GM23338 (cell line): ENCODE data around the gene MYO9A. TPM values are rescaled to one million over a fixed set of nuclear protein-coding genes. Genes with fewer than 3 reads are reported as not detected.

Experiments
- ATAC-seq: fragments of 200-7000 bp; cut with Tn5 transposase; 3 replicates; pipeline ENCODE4 v1.9.1; 2020
- DNase-seq: peaks from one replicate; pipeline ENCODE4 v3.0.0-alpha.2; 2015; ENCODE audit warnings: low spot score
- H2AFZ ChIP-seq: fragments of 200-600 bp; sonication (generic); 2 replicates; pipeline ENCODE4 v1.8.0; 2016; ENCODE audit warnings: antibody characterized with exemption, mild to moderate bottlenecking, moderate library complexity
- H3F3A ChIP-seq: fragments of 200-600 bp; sonication (generic); replicated peaks from 2 replicates; pipeline ENCODE4 v1.8.0; 2017; ENCODE audit warnings: antibody characterized with exemption, mixed run types, low read depth
- H3K27ac ChIP-seq: fragments of 200-600 bp; sonication (generic); 2 replicates; pipeline ENCODE4 v1.6.1; 2016; ENCODE audit warnings: low read depth
- H3K27me3 ChIP-seq: fragments of 200-600 bp; sonication (generic); 2 replicates; pipeline ENCODE4 v1.8.0; 2016; ENCODE audit warnings: mild to moderate bottlenecking, mixed run types, moderate library complexity; ENCODE audit not compliant: insufficient read depth
- H3K36me3 ChIP-seq: fragments of 200-600 bp; sonication (generic); 2 replicates; pipeline ENCODE4 v1.8.0; 2016; ENCODE audit warnings: mild to moderate bottlenecking; ENCODE audit not compliant: insufficient read depth
- H3K4me1 ChIP-seq: fragments of 200-600 bp; sonication (generic); 2 replicates; pipeline ENCODE4 v1.8.0; 2016; ENCODE audit warnings: mild to moderate bottlenecking, moderate library complexity; ENCODE audit not compliant: insufficient read depth
- H3K4me2 ChIP-seq: fragments of 200-600 bp; sonication (generic); 2 replicates; pipeline ENCODE4 v1.7.1; 2017; ENCODE audit warnings: mixed run types
- H3K4me3 ChIP-seq: fragments of 200-600 bp; sonication (generic); 2 replicates; pipeline ENCODE4 v1.6.1; 2016; ENCODE audit warnings: mixed run types
- H3K79me2 ChIP-seq: fragments of 200-600 bp; sonication (generic); replicated peaks from 2 replicates; pipeline ENCODE4 v1.8.0; 2017; ENCODE audit warnings: mild to moderate bottlenecking; ENCODE audit not compliant: insufficient read depth
- H3K9me2 ChIP-seq: fragments of 200-600 bp; sonication (generic); 2 replicates; pipeline ENCODE4 v1.8.0; 2017; ENCODE audit not compliant: insufficient read depth
- H4K20me1 ChIP-seq: fragments of 200-600 bp; sonication (generic); replicated peaks from 2 replicates; pipeline ENCODE4 v1.8.0; 2017; ENCODE audit warnings: mild to moderate bottlenecking; ENCODE audit not compliant: insufficient read depth
- H3K27ac Mint-ChIP-seq: 2 replicates; pipeline ENCODE4 v1.8.0; 2020; ENCODE audit warnings: inconsistent platforms, mild to moderate bottlenecking, moderate library complexity, mixed read lengths
- H3K27me3 Mint-ChIP-seq: 3 replicates; pipeline ENCODE4 v1.8.0; 2022; ENCODE audit warnings: low read depth, mild to moderate bottlenecking, moderate library complexity, mixed read lengths, inconsistent platforms; ENCODE audit not compliant: insufficient read depth, poor library complexity
- H3K36me3 Mint-ChIP-seq: 3 replicates; pipeline ENCODE4 v1.8.0; 2021; ENCODE audit warnings: low read depth, mild to moderate bottlenecking, inconsistent platforms, moderate library complexity, mixed read lengths
- H3K4me1 Mint-ChIP-seq: 3 replicates; pipeline ENCODE4 v1.8.0; 2020; ENCODE audit warnings: mild to moderate bottlenecking, inconsistent platforms, mixed read lengths
- H3K4me3 Mint-ChIP-seq: 3 replicates; pipeline ENCODE4 v1.8.0; 2021; ENCODE audit warnings: moderate library complexity, mild to moderate bottlenecking, inconsistent platforms, mixed read lengths
- H3K9me3 Mint-ChIP-seq: 3 replicates; pipeline ENCODE4 v1.8.0; 2020; ENCODE audit warnings: moderate library complexity, mild to moderate bottlenecking, inconsistent platforms, mixed read lengths
- CTCF ChIP-seq, 2 experiments: fragments of 200-600 bp in 1 of 2; sonication (generic) in 1 of 2; conservative IDR thresholded peaks; 2 replicates each; pipeline versions ENCODE4 v1.5.1 to v1.6.1; 2016 to 2017; ENCODE audit warnings: antibody characterized with exemption in 2 of 2, low read depth in 2 of 2, mild to moderate bottlenecking in 2 of 2, moderate library complexity in 1 of 2
- EZH2phosphoT487 ChIP-seq: fragments of 200-600 bp; sonication (generic); IDR thresholded peaks from one replicate; pipeline ENCODE4 v1.8.1; 2018; ENCODE audit warnings: antibody characterized with exemption; ENCODE audit not compliant: unreplicated experiment
- NANOG ChIP-seq: IDR thresholded peaks from 2 replicates; pipeline ENCODE4 v1.6.1; 2016; ENCODE audit warnings: antibody characterized with exemption, borderline replicate concordance
- REST ChIP-seq: IDR thresholded peaks from one replicate; pipeline ENCODE4 v1.6.1; 2018; ENCODE audit warnings: antibody characterized with exemption; ENCODE audit not compliant: unreplicated experiment
- STAT1 ChIP-seq: IDR thresholded peaks from one replicate; pipeline ENCODE4 v1.6.1; 2016; ENCODE audit warnings: antibody characterized with exemption; ENCODE audit not compliant: unreplicated experiment
- ZNF114 ChIP-seq: fragments of 250-450 bp; sonication (Bioruptor Pico); IDR thresholded peaks from 2 replicates; pipeline ENCODE4 v1.5.0; 2020; ENCODE audit warnings: mild to moderate bottlenecking, moderate library complexity
- ZNF462 ChIP-seq: fragments of 250-450 bp; sonication (Bioruptor Pico); IDR thresholded peaks from 2 replicates; pipeline ENCODE4 v1.5.0; 2020; ENCODE audit warnings: mild to moderate bottlenecking, moderate library complexity
- polyA plus RNA-seq: library from polyadenylated mRNA; unstranded; fragments of >200 nt; fragmentation: Nextera tagmentation; extraction: Ambion mirVana; gene quantifications from 2 replicates; pipeline ENCODE4 v1.2.1, GENCODE V29; 2016
- total RNA-seq: library from RNA; depleted of rRNA; stranded (reverse); fragments of >200 nt; shearing (Covaris generic); gene quantifications from 2 replicates; pipeline ENCODE4 v1.2.3, GENCODE V29; 2014

Gene MYO9A
- total and polyA plus RNA-seq, 2 experiments from 2014 or later: 11.6 to 32.8 TPM

- no peak overlapping the region for H3K27ac Mint-ChIP-seq
- no peak for ATAC-seq
- no peaks in the 10 kb centered on the region for H3K4me1 Mint-ChIP-seq
- DNase-seq: no peak
- H3K27me3 Mint-ChIP-seq: peaks cover 1% of the 10 kb centered on the region
- H3K4me3 ChIP-seq: no peak overlapping the region
- H3K4me1 ChIP-seq: no peaks in the 10 kb centered on the region
- H3K4me3 Mint-ChIP-seq: no peak overlapping the region
- no peak overlapping the region for H3K27ac ChIP-seq
- no peaks in the 10 kb centered on the region for H3K9me2 ChIP-seq
- H2AFZ ChIP-seq: no peak overlapping the region
- no peaks in the 10 kb centered on the region for H3K27me3 ChIP-seq
- H3K79me2 ChIP-seq: no peaks in the 10 kb centered on the region
- TF ChIP-seq ZNF462 (no peak), NANOG (no peak), EZH2phosphoT487 (no peak), ZNF114 (CRISPR knock-in tag) (no peak), STAT1 (no peak)
- H4K20me1 ChIP-seq: no peaks in the 10 kb centered on the region
- no peak overlapping the region for H3K4me2 ChIP-seq
- H3K36me3 Mint-ChIP-seq: no peaks in the 10 kb centered on the region
- no peaks in the 10 kb centered on the region for H3K36me3 ChIP-seq
- H3K9me3 Mint-ChIP-seq: no peaks in the 10 kb centered on the region
- no peaks in the 10 kb centered on the region for H3F3A ChIP-seq
Observed at GRCh38 chr15:72139667-72140066, 21.7 kb upstream of the MYO9A start.

- Mint-ChIP-seq H3K27me3 (no peaks in the 10 kb centered on the region), H3K36me3 (no peaks in the 10 kb centered on the region), H3K4me3 (no peak overlapping the region), H3K4me1 (no peaks in the 10 kb centered on the region), H3K27ac (no peak overlapping the region), H3K9me3 (no peaks in the 10 kb centered on the region)
- Histone ChIP-seq H3K4me1 (no peaks in the 10 kb centered on the region), H4K20me1 (no peaks in the 10 kb centered on the region), H3K79me2 (no peaks in the 10 kb centered on the region), H2AFZ (no peak overlapping the region), H3K4me3 (no peak overlapping the region), H3F3A (no peaks in the 10 kb centered on the region), H3K9me2 (no peaks in the 10 kb centered on the region), H3K27ac (no peak overlapping the region), H3K36me3 (no peaks in the 10 kb centered on the region), H3K4me2 (no peak overlapping the region), H3K27me3 (no peaks in the 10 kb centered on the region)
- DNase-seq (no peak), ATAC-seq (no peak)
- TF ChIP-seq CTCF (conservative IDR thresholded peaks at IDR 0.05; ENCODE audit: low read depth in 2 of 2) (no peak), EZH2phosphoT487 (no peak), REST (no peak)
Observed at GRCh38 chr15:72136170-72137051, 18.5 kb upstream of the MYO9A start.
